Measurements from ENCODE around the gene CLEC2A. TPM values are rescaled to one million over a fixed set of nuclear protein-coding genes. Genes with fewer than 3 reads are reported as not detected.

Gene CLEC2A
- polyA plus RNA-seq, 3 donors = not detected

DNA sequence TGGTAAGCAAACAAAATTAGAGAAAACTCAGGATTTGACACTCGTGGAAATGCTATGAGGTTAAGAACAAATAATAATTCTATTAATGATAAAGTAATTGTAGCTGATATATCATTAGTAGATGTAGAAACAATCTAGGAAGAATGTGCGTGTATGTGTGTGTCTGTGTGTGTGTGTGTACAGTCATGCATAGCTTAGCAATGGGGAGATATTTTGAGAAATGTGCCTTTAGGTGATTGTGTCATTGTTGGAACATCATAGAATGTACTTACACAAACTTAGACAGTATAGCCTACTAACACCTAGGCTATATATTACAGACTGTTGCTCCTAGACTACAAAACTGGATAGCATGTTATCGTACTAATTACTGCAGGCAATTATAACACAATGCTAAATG lies 5.3 kb downstream of the CLEC2A start:
- TF ChIP-seq CTCF (IDR thresholded peaks at IDR 0.05) = no peak
- peaks cover 18% of the 10 kb centered on the region for H3K4me1 Mint-ChIP-seq

DNA sequence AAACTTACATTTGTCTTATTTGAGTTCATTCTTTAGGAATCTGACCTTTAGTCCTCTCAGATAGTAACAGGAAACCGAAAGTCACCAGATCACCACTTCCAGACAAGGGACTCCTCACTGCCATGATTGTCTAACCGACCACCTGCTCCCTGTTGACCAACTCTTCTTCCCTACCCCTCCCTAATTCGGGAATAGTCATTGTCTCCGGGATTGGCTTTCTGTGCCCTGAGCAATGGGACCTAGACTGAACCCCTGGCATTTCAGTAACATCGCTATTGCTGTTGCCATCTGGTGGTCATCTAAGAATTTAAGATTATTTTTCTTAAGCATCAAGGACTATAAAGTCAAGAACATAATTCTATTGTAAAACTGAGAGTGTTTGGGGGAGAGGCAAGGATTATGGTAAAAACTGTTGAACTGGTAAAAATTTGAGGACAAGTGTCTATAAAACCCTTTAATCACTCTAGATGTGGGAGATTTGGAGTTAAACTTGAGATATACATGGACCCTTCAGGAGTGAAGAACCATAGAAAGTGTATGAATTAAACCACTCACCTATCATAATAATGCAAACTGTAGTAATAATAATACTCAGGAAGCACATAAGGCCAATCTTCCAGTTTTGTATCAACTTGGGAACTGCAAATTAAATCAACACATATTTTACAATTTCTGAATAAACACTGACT lies 6.3 kb downstream of the CLEC2A start:
- H3K4me3 ChIP-seq (replicated peaks in 1 of 3; ENCODE audit: low read depth in 2 of 3, low read length in 3 of 3) = peak overlapping the region; percentile 25 to 67 (median 61)
- H3K9me3 Mint-ChIP-seq = peaks cover 0 to 3% (median 0%) of the 10 kb centered on the region in 7 donors
- H4K20me1 ChIP-seq (ENCODE audit: insufficient read depth, low read length) = no peaks in the 10 kb centered on the region
- H3K27me3 ChIP-seq (ENCODE audit: control insufficient read depth in 2 of 2, insufficient read depth in 2 of 2, low read length in 2 of 2) = no peaks in the 10 kb centered on the region
- H3K36me3 ChIP-seq (replicated peaks in 1 of 2; ENCODE audit: control insufficient read depth in 1 of 2, insufficient read depth in 2 of 2, low read length in 2 of 2) = no peaks in the 10 kb centered on the region
- peak; percentile 56 for TF ChIP-seq CTCF (IDR thresholded peaks at IDR 0.05)
- peak overlapping the region in 1 of 2 donors; percentile 58 for H3K27ac ChIP-seq (ENCODE audit: low read depth in 1 of 2, low read length in 2 of 2)
- intact Hi-C loops (cut with micrococcal nuclease) = loop anchor here (5.0 to 10.0 kb wide), 3 partner anchors 109 to 181 kb away; no protein-coding TSS in a partner anchor
- peak overlapping the region; percentile 80 to 94 for H3K4me3 Mint-ChIP-seq
- H2AFZ ChIP-seq (ENCODE audit: insufficient read depth, low read depth, low read length, poor library complexity, severe bottlenecking) = peak overlapping the region; percentile 78
- H3K9ac ChIP-seq (ENCODE audit: insufficient read depth, low read length, poor library complexity, severe bottlenecking) = peak overlapping the region; percentile 45
- peak in 2 of 3 donors; percentile 41 to 46 for DNase-seq
- H3K4me1 ChIP-seq (ENCODE audit: control insufficient read depth in 1 of 2, insufficient read depth in 2 of 2, low read length in 2 of 2) = peaks cover 0 to 8% of the 10 kb centered on the region in 2 donors
- H3K36me3 Mint-ChIP-seq = no peaks in the 10 kb centered on the region
- peak overlapping the region in 5 of 7 donors; percentile 13 to 87 (median 44) for H3K27ac Mint-ChIP-seq
- peak overlapping the region; percentile 61 for H3K4me2 ChIP-seq (replicated peaks; ENCODE audit: extremely low read depth, low read length, poor library complexity, severe bottlenecking)
- 23% methylated on average over 2 of the region's 5 CpGs for WGBS (ENCODE audit: insufficient coverage)
- peaks cover 18% of the 10 kb centered on the region for H3K4me1 Mint-ChIP-seq
- no peaks in the 10 kb centered on the region for H3K79me2 ChIP-seq (ENCODE audit: insufficient read depth, low read length)
- peaks cover 0 to 1% (median 0%) of the 10 kb centered on the region in 3 donors for H3K27me3 Mint-ChIP-seq (ENCODE audit: low read depth in 3 of 3)
- no peaks in the 10 kb centered on the region for H3K9me3 ChIP-seq (replicated peaks in 1 of 2; ENCODE audit: control insufficient read depth in 1 of 2, insufficient read depth in 1 of 2, low read length in 2 of 2)

More for the DNA sequence above, 5.3 kb downstream of the CLEC2A start:
- H3K27ac Mint-ChIP-seq = no peak overlapping the region
- H3K4me1 ChIP-seq (ENCODE audit: control insufficient read depth in 1 of 2, insufficient read depth in 2 of 2, low read length in 2 of 2) = peaks cover 0 to 8% of the 10 kb centered on the region in 2 donors
- no peaks in the 10 kb centered on the region for H3K9me3 ChIP-seq (replicated peaks in 1 of 2; ENCODE audit: control insufficient read depth in 1 of 2, insufficient read depth in 1 of 2, low read length in 2 of 2)
- WGBS (ENCODE audit: insufficient coverage) = no CpG with 5 or more reads among the region's 3 CpGs
- H3K36me3 Mint-ChIP-seq = no peaks in the 10 kb centered on the region
- H3K4me3 Mint-ChIP-seq = no peak overlapping the region
- peaks cover 0 to 3% (median 0%) of the 10 kb centered on the region in 7 donors for H3K9me3 Mint-ChIP-seq
- no peak overlapping the region for H2AFZ ChIP-seq (ENCODE audit: insufficient read depth, low read depth, low read length, poor library complexity, severe bottlenecking)
- no peaks in the 10 kb centered on the region for H3K36me3 ChIP-seq (replicated peaks in 1 of 2; ENCODE audit: control insufficient read depth in 1 of 2, insufficient read depth in 2 of 2, low read length in 2 of 2)
- no peaks in the 10 kb centered on the region for H3K27me3 ChIP-seq (ENCODE audit: control insufficient read depth in 2 of 2, insufficient read depth in 2 of 2, low read length in 2 of 2)
- intact Hi-C loops (cut with micrococcal nuclease) = loop anchor here (5.0 to 10.0 kb wide), 3 partner anchors 110 to 182 kb away; no protein-coding TSS in a partner anchor
- H3K9ac ChIP-seq (ENCODE audit: insufficient read depth, low read length, poor library complexity, severe bottlenecking) = no peak overlapping the region
- H3K27me3 Mint-ChIP-seq (ENCODE audit: low read depth in 3 of 3) = peaks cover 0 to 1% (median 0%) of the 10 kb centered on the region in 3 donors
- no peaks in the 10 kb centered on the region for H3K79me2 ChIP-seq (ENCODE audit: insufficient read depth, low read length)
- H4K20me1 ChIP-seq (ENCODE audit: insufficient read depth, low read length) = no peaks in the 10 kb centered on the region
- no peak overlapping the region for H3K4me2 ChIP-seq (replicated peaks; ENCODE audit: extremely low read depth, low read length, poor library complexity, severe bottlenecking)
- H3K4me3 ChIP-seq (replicated peaks in 1 of 3; ENCODE audit: low read depth in 2 of 3, low read length in 3 of 3) = no peak overlapping the region
- DNase-seq = no peak
- no peak overlapping the region for H3K27ac ChIP-seq (ENCODE audit: low read depth in 1 of 2, low read length in 2 of 2)
